T-helper 17 cell (primary cell): ENCODE data around the gene PSMD2. TPM values are rescaled to one million over a fixed set of nuclear protein-coding genes. Genes with fewer than 3 reads are reported as not detected.
A peak's percentile ranks its signal among the peaks of the same experiment; 100 is the strongest.
"Not testable (repeated sequence)": the region's sequence is repeated elsewhere in the genome, so short reads cannot be mapped to it uniquely, and the experiment has no call there.

Experiments used
- ATAC-seq: fragments of 150-1000 bp; cut with Tn5 transposase; 2 replicates; pipeline ENCODE4 v1.10.0; 2021; ENCODE audit warnings: mild to moderate bottlenecking, moderate library complexity
- DNase-seq, 3 donors: peaks; one replicate each; pipeline versions ENCODE4 v3.0.0 to v3.0.0-alpha.2; 2020 to 2021
- H3K9me3 ChIP-seq: one replicate; pipeline ENCODE4 v1.7.0; 2013; ENCODE audit warnings: low read length, mild to moderate bottlenecking; ENCODE audit not compliant: control insufficient read depth, poor library complexity, severe bottlenecking
- H3K27ac Mint-ChIP-seq: one replicate; pipeline ENCODE4 v1.8.0; 2022; ENCODE audit warnings: mild to moderate bottlenecking, moderate library complexity, mixed read lengths
- H3K27me3 Mint-ChIP-seq: one replicate; pipeline ENCODE4 v1.8.0; 2022; ENCODE audit warnings: mixed read lengths
- H3K36me3 Mint-ChIP-seq: one replicate; pipeline ENCODE4 v1.8.0; 2022; ENCODE audit warnings: low read depth, mixed read lengths
- H3K4me1 Mint-ChIP-seq: one replicate; pipeline ENCODE4 v1.8.0; 2022; ENCODE audit warnings: mild to moderate bottlenecking, mixed read lengths
- H3K4me3 Mint-ChIP-seq: one replicate; pipeline ENCODE4 v1.8.0; 2022; ENCODE audit warnings: mild to moderate bottlenecking, moderate library complexity, mixed read lengths
- total RNA-seq, 4 donors: library from RNA in 2 of 4; stranded (reverse) in 2 of 4; gene quantifications; one replicate each; pipeline ENCODE4 v1.2.3 and lab custom pipeline; 2022 to 2026

The PSMD2 gene
- total RNA-seq, 2 donors from 2014 or later: 149 to 171 TPM

- H3K27me3 Mint-ChIP-seq: peaks cover under 1% of the 10 kb centered on the region
- peak overlapping the region; percentile 32 for H3K27ac Mint-ChIP-seq
- peak overlapping the region; percentile 98 for H3K4me3 Mint-ChIP-seq
- DNase-seq (no peak), ATAC-seq (peak; percentile 12)
- H3K36me3 Mint-ChIP-seq: peaks cover 5% of the 10 kb centered on the region
- peaks cover 20% of the 10 kb centered on the region for H3K4me1 Mint-ChIP-seq
- H3K9me3 ChIP-seq: no peaks in the 10 kb centered on the region
These were observed 36.9 kb upstream of the PSMD2 start for GRCh38 chr3:184261854-184262763.

GRCh38 chr3:184262764-184263179, 36.3 kb upstream of the PSMD2 start:
- peak overlapping the region; percentile 21 for H3K27ac Mint-ChIP-seq
- peaks cover 20% of the 10 kb centered on the region for H3K4me1 Mint-ChIP-seq
- DNase-seq (no peak), ATAC-seq (no peak)
- H3K27me3 Mint-ChIP-seq: peaks cover 7% of the 10 kb centered on the region
- peaks cover 5% of the 10 kb centered on the region for H3K36me3 Mint-ChIP-seq
- H3K9me3 ChIP-seq: no peaks in the 10 kb centered on the region
- peak overlapping the region; percentile 9 for H3K4me3 Mint-ChIP-seq

- ATAC-seq: not testable (repeated sequence)
- H3K27me3 Mint-ChIP-seq: peaks cover 26% of the 10 kb centered on the region
These were observed 31.8 kb upstream of the PSMD2 start for GRCh38 chr3:184267249-184267648.

GRCh38 chr3:184272269-184272668, 26.8 kb upstream of the PSMD2 start:
- peaks cover 14% of the 10 kb centered on the region for H3K36me3 Mint-ChIP-seq
- DNase-seq: no peak
- H3K9me3 ChIP-seq: no peaks in the 10 kb centered on the region
- H3K4me3 Mint-ChIP-seq: no peak overlapping the region
- peaks cover 3% of the 10 kb centered on the region for H3K4me1 Mint-ChIP-seq
- ATAC-seq: no peak
- H3K27ac Mint-ChIP-seq: no peak overlapping the region
- H3K27me3 Mint-ChIP-seq: peaks cover 49% of the 10 kb centered on the region

More at GRCh38 chr3:184267249-184267648, 31.8 kb upstream of the PSMD2 start:
- not testable (repeated sequence) for H3K4me3 Mint-ChIP-seq, DNase-seq, H3K9me3 ChIP-seq, H3K27ac Mint-ChIP-seq, H3K36me3 Mint-ChIP-seq, H3K4me1 Mint-ChIP-seq

- H3K36me3 Mint-ChIP-seq: peaks cover 14% of the 10 kb centered on the region
- H3K27me3 Mint-ChIP-seq: peaks cover 62% of the 10 kb centered on the region
- peak overlapping the region; percentile 58 for H3K4me3 Mint-ChIP-seq
These were observed 23.7 kb upstream of the PSMD2 start for GRCh38 chr3:184275381-184275701.

GRCh38 chr3:184275961-184276910, 22.8 kb upstream of the PSMD2 start, which contains the start of gene ECE2:
Gene ECE2 (plus strand): TSS chr3:184276022. CDS start chr3:184276154, 132 bp downstream.
- H3K9me3 ChIP-seq: no peaks in the 10 kb centered on the region
- Mint-ChIP-seq H3K4me1 (peaks cover 3% of the 10 kb centered on the region), H3K27me3 (peaks cover 63% of the 10 kb centered on the region), H3K4me3 (peak within 1 kb of the TSS; percentile 58), H3K27ac (no peak within 1 kb of the TSS), H3K36me3 (peaks cover 14% of the 10 kb centered on the region)
- no peak for ATAC-seq
- DNase-seq: no peak

More at GRCh38 chr3:184275381-184275701, 23.7 kb upstream of the PSMD2 start:
- Mint-ChIP-seq H3K27ac (no peak overlapping the region), H3K4me1 (peaks cover 3% of the 10 kb centered on the region)
- DNase-seq: no peak
- ATAC-seq: no peak
- H3K9me3 ChIP-seq: no peaks in the 10 kb centered on the region

- Mint-ChIP-seq H3K27me3 (peaks cover 54% of the 10 kb centered on the region), H3K4me3 (no peak overlapping the region), H3K27ac (no peak overlapping the region), H3K36me3 (peaks cover 9% of the 10 kb centered on the region), H3K4me1 (peaks cover 3% of the 10 kb centered on the region)
- no peak for ATAC-seq
- H3K9me3 ChIP-seq: no peaks in the 10 kb centered on the region
- DNase-seq: no peak
These were observed 21.7 kb upstream of the PSMD2 start for GRCh38 chr3:184277366-184277765.

GRCh38 chr3:184282941-184283340, 16.1 kb upstream of the PSMD2 start:
- H3K27me3 Mint-ChIP-seq: peaks cover 67% of the 10 kb centered on the region
- no peak overlapping the region for H3K4me3 Mint-ChIP-seq
- no peak overlapping the region for H3K27ac Mint-ChIP-seq
- H3K4me1 Mint-ChIP-seq: peaks cover 2% of the 10 kb centered on the region
- DNase-seq: no peak
- ATAC-seq: no peak
- H3K36me3 Mint-ChIP-seq: peaks cover 5% of the 10 kb centered on the region
- H3K9me3 ChIP-seq: no peaks in the 10 kb centered on the region

- ATAC-seq: no peak
- H3K9me3 ChIP-seq: no peaks in the 10 kb centered on the region
- Mint-ChIP-seq H3K27me3 (peaks cover 62% of the 10 kb centered on the region), H3K4me1 (peaks cover 2% of the 10 kb centered on the region), H3K4me3 (no peak overlapping the region), H3K36me3 (peaks cover 5% of the 10 kb centered on the region), H3K27ac (no peak overlapping the region)
- DNase-seq: no peak
These were observed 15.4 kb upstream of the PSMD2 start for GRCh38 chr3:184283681-184284080.

GRCh38 chr3:184284696-184285095, 14.3 kb upstream of the PSMD2 start:
- H3K9me3 ChIP-seq: no peaks in the 10 kb centered on the region
- Mint-ChIP-seq H3K36me3 (peaks cover 5% of the 10 kb centered on the region), H3K27me3 (peaks cover 52% of the 10 kb centered on the region), H3K4me1 (peaks cover 2% of the 10 kb centered on the region), H3K4me3 (no peak overlapping the region), H3K27ac (no peak overlapping the region)
- ATAC-seq (no peak), DNase-seq (no peak)

- peaks cover 5% of the 10 kb centered on the region for H3K36me3 Mint-ChIP-seq
- no peak overlapping the region for H3K4me3 Mint-ChIP-seq
- H3K4me1 Mint-ChIP-seq: peaks cover 2% of the 10 kb centered on the region
- ATAC-seq (peak; percentile 73), DNase-seq (peak in 2 of 3 donors; percentile 33 to 45)
- H3K27ac Mint-ChIP-seq: no peak overlapping the region
- H3K9me3 ChIP-seq: no peaks in the 10 kb centered on the region
- peaks cover 36% of the 10 kb centered on the region for H3K27me3 Mint-ChIP-seq
These were observed 9.6 kb upstream of the PSMD2 start for GRCh38 chr3:184289426-184289938.

GRCh38 chr3:184290331-184290730, 8.7 kb upstream of the PSMD2 start:
- H3K27ac Mint-ChIP-seq: no peak overlapping the region
- DNase-seq (no peak), ATAC-seq (no peak)
- H3K4me1 Mint-ChIP-seq: peaks cover 2% of the 10 kb centered on the region
- H3K4me3 Mint-ChIP-seq: no peak overlapping the region
- H3K9me3 ChIP-seq: no peaks in the 10 kb centered on the region
- peaks cover 29% of the 10 kb centered on the region for H3K27me3 Mint-ChIP-seq
- H3K36me3 Mint-ChIP-seq: peaks cover 5% of the 10 kb centered on the region
